GM12892 (cell line): ENCODE results near the gene NANOS2.

Experiments used
- POLR2A ChIP-seq: IDR thresholded peaks from 2 replicates; pipeline ENCODE4 v1.6.1; 2011; ENCODE audit warnings: low read depth, low read length, control low read depth
- TAF1 ChIP-seq: IDR thresholded peaks from 2 replicates; pipeline ENCODE4 v1.6.1; 2011; ENCODE audit warnings: low read depth, mild to moderate bottlenecking, control low read depth, low read length, borderline replicate concordance

DNA sequence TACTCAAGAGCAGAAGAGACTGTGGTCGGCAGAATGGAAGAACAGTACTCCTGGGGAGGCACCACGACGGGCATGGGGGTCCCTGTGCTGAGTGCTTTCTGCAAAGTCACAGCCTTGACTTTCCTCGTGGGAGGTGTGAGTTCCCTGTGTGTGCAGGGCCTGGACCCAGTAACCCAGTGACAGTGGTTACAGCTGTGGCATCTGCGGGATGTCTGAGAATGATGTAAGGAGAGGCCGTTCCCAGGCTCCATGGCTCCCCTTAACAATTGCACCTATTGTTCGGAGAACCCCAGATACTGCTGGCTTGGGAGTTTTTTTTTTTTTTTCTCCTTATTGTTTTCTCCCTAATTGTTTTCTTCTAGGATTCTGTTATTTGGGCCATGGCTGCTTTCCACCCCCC lies 5.1 kb upstream of the NANOS2 start:
- no peak for TF ChIP-seq POLR2A
- TF ChIP-seq TAF1: no peak
